Adrenal gland (tissue), 12 donors: Measurements from ENCODE around the gene WNT2. TPM values are rescaled to one million over a fixed set of nuclear protein-coding genes. Genes with fewer than 3 reads are reported as not detected.

Experiments used
- DNase-seq, 7 donors: peaks; one replicate each; pipeline ENCODE4 v3.0.0-alpha.2; 2019 to 2020
- H3K27ac ChIP-seq, 5 donors: fragments of 200-600 bp; sonication (generic) in 4 of 5; 1 replicate in 3 of 5; 2 replicates in 2 of 5; pipeline versions ENCODE4 v1.5.1 to v1.8.0; 2016 to 2020; ENCODE audit warnings: mild to moderate bottlenecking in 1 of 5
- H3K27me3 ChIP-seq: fragments of 200-600 bp; 2 replicates; pipeline ENCODE4 v1.8.0; 2021
- H3K36me3 ChIP-seq, 2 donors: fragments of 200-600 bp; replicated peaks in 1 of 2; 1 replicate in 1 of 2; 2 replicates in 1 of 2; pipeline versions ENCODE4 v1.5.1 to v1.8.0; 2018 to 2022
- H3K4me1 ChIP-seq, 2 donors: fragments of 200-600 bp; replicated peaks in 1 of 2; 1 replicate in 1 of 2; 2 replicates in 1 of 2; pipeline versions ENCODE4 v1.5.1 to v1.8.0; 2018 to 2021
- H3K4me3 ChIP-seq, 4 donors: fragments of 200-600 bp; sonication (generic) in 3 of 4; one replicate each; pipeline ENCODE4 v1.5.1; 2016 to 2018
- H3K9me3 ChIP-seq, 3 donors: fragments of 200-600 bp; sonication (generic) in 1 of 3; replicated peaks in 1 of 3; 1 replicate in 2 of 3; 2 replicates in 1 of 3; pipeline versions ENCODE4 v1.5.1 to v1.8.0; 2016 to 2021
- POLR2A ChIP-seq, 2 donors: fragments of 450-650 bp; IDR thresholded peaks; one replicate each; pipeline ENCODE4 v1.6.1; 2017; ENCODE audit warnings: antibody characterized with exemption in 2 of 2, mild to moderate bottlenecking in 2 of 2, moderate library complexity in 1 of 2
- WGBS, 4 donors: extraction: QIAGEN DNeasy Blood & Tissue Kit in 2 of 4; methylation state at CpG; one replicate each; pipeline versions ENCODE4 v1.1.5 to v1.1.7; 2013 to 2017; 5-methylcytosine and 5-hydroxymethylcytosine counted together
- intact Hi-C, 2 donors: fragments of 100-400 bp; cut with DNase I; formaldehyde crosslinking; loops; one replicate each; pipeline versions ENCODE4 v1.14.1 to v1.15.0; 2022 to 2023
- polyA plus RNA-seq, 3 donors: library from polyadenylated mRNA; stranded (reverse); fragments of 200-250 nt in 2 of 3; fragments of 350-450 nt in 1 of 3; fragmentation: Illumina TruSeq in 1 of 3; extraction: RNeasy Lipid Tissue Mini Kit (QIAGEN cat#74804) in 1 of 3; gene quantifications; one replicate each; pipeline ENCODE4 v1.2.3, GENCODE V29; 2013 to 2014
- total RNA-seq, 9 donors: library from RNA; depleted of rRNA in 4 of 9; stranded (reverse); fragments of >200 nt in 4 of 9; fragments of 120-200 nt in 1 of 9; fragmentation: NEBNext Ultra II Directional in 1 of 9; extraction: Animal tissue kit (Norgen Biotek cat#: 25700) in 1 of 9; gene quantifications; one replicate each; pipeline versions ENCODE4 v1.1.0 to v1.2.4, GENCODE V29; 2013 to 2023
- TF ChIP-seq, protein P1 (sequence below), 6 experiments: fragments of 450-650 bp in 4 of 6; fragments of 200-600 bp in 2 of 6; sonication (generic) in 1 of 6; IDR thresholded peaks; 1 replicate in 5 of 6; 2 replicates in 1 of 6; pipeline versions ENCODE4 v1.5.1 to v1.8.0; 2016 to 2021; ENCODE audit warnings: antibody characterized with exemption in 6 of 6, mild to moderate bottlenecking in 2 of 6, moderate library complexity in 1 of 6
- donor health status: healthy with polysubstance abuse.
- donor health status: Bipolar disorder and iron deficiency.
- donor health status: DM: yes; HTN: yes; CAD: no.
- donor health status: DM: no; HTN: no; CAD: no.
- donor health status: DM: no; HTN: no; CAD: no.
- donor health status: DM: yes; HTN: yes; CAD: no.

Gene WNT2
- total and polyA plus RNA-seq, 12 donors, result 0.07 to 0.72 (median 0.28) TPM; not detected in 9

DNA sequence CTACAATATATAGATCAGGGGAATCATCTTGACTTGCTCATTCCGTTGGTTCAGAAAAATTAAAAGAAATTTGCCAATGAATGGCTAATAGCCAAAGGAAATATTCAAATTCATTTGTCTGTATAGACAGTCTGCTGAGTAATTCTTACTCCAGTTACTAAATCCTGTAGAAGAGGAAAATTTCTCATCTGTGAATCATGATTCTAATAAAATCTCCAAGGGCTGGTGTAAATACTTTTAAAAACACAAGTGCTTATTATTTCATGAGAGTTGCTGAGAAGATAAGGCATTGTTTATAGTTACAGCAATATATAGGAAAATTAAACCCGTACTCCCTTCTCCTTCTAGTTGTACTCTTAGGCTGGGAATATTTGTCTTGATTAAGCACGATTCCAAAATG is 53.0 kb downstream of the WNT2 start:
- no peaks in the 10 kb centered on the region for H3K4me1 ChIP-seq
- H3K27me3 ChIP-seq, result no peaks in the 10 kb centered on the region
- no peaks in the 10 kb centered on the region for H3K36me3 ChIP-seq
- WGBS, 4 donors, result 66 to 78% (median 70%) methylated on average over 3 of the region's 3 CpGs
- no peaks in the 10 kb centered on the region for H3K9me3 ChIP-seq
- no peak overlapping the region for H3K27ac ChIP-seq
- TF ChIP-seq POLR2A (IDR thresholded peaks at IDR 0.05), result no peak
- TF ChIP-seq, protein P1, sequence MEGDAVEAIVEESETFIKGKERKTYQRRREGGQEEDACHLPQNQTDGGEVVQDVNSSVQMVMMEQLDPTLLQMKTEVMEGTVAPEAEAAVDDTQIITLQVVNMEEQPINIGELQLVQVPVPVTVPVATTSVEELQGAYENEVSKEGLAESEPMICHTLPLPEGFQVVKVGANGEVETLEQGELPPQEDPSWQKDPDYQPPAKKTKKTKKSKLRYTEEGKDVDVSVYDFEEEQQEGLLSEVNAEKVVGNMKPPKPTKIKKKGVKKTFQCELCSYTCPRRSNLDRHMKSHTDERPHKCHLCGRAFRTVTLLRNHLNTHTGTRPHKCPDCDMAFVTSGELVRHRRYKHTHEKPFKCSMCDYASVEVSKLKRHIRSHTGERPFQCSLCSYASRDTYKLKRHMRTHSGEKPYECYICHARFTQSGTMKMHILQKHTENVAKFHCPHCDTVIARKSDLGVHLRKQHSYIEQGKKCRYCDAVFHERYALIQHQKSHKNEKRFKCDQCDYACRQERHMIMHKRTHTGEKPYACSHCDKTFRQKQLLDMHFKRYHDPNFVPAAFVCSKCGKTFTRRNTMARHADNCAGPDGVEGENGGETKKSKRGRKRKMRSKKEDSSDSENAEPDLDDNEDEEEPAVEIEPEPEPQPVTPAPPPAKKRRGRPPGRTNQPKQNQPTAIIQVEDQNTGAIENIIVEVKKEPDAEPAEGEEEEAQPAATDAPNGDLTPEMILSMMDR (IDR thresholded peaks at IDR 0.05), result no peak
- no peak for DNase-seq
- no peak overlapping the region for H3K4me3 ChIP-seq
- intact Hi-C loops, result no loop called here

DNA sequence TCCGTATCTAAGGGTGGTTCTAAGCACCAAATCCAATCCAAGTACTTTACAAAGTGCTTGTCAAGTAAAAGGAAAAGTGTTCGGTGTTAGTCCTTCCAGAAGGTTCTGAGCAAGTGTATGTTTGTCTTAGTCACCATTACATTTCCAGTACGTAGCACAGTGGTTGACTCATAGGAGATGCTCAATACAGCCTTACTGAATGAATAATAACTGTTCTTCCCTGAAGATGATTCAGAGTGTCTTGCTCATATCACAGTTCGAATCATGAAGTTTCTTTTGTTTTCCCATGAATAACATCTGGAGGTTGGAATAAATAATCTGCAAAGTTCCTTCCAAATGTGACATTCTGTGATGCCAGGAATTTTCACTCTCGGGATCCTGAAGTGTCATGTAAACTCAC is 53.4 kb downstream of the WNT2 start:
- Histone ChIP-seq H3K27me3 (no peaks in the 10 kb centered on the region), H3K4me3 (no peak overlapping the region), H3K9me3 (no peaks in the 10 kb centered on the region), H3K4me1 (no peaks in the 10 kb centered on the region), H3K27ac (no peak overlapping the region), H3K36me3 (no peaks in the 10 kb centered on the region)
- intact Hi-C loops, result no loop called here
- WGBS, 4 donors, result 60 to 66% (median 63%) methylated on average over 5 of the region's 5 CpGs
- DNase-seq, result no peak
- TF ChIP-seq, protein P1 (IDR thresholded peaks at IDR 0.05), result no peak
- no peak for TF ChIP-seq POLR2A (IDR thresholded peaks at IDR 0.05)

DNA sequence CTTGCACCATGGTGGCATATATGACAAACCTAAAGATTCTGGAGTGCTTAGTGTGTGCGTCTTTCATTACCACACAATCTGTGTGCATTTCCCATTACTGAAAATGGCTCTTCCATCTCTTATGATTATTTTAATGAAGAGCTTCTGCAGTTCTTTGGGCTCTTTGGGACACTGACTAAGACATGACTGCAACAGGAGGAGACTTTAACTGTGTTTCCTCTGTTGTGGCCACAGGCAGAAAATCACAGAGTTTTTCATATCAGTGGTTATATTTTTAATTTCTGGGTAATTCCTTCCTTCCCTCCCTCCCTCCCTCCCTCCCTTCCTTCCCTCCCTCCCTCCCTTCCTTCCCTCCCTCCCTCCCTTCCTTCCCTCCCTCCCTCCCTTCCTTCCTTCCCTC is 58.1 kb downstream of the WNT2 start:
- Histone ChIP-seq H3K9me3 (no peaks in the 10 kb centered on the region), H3K4me1 (no peaks in the 10 kb centered on the region), H3K27me3 (no peaks in the 10 kb centered on the region), H3K4me3 (no peak overlapping the region), H3K27ac (no peak overlapping the region), H3K36me3 (no peaks in the 10 kb centered on the region)
- TF ChIP-seq POLR2A (IDR thresholded peaks at IDR 0.05), result no peak
- TF ChIP-seq, protein P1 (IDR thresholded peaks at IDR 0.05), result no peak
- WGBS, 4 donors, result 0 to 95% (median 76%) methylated on average over 1 of the region's 1 CpG
- DNase-seq, result no peak
- intact Hi-C loops, result no loop called here

DNA sequence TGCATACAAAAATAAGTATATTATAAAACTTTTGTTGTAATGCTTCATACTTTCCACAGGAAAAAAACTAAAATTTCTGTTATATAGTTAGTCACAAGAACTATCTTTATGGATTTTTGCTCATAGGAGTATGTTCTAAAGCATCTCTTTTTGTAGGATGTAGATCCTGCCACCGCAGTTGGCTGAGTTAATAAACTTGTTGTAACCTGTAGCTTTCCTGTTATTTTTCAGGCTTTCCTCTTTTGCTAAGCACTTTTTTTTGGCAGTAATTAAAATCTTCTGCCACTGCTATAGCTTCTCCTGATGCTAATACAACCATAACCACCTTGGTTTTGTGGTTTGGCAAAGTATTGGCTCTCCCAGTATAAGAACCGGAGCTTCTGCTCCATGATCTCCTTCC is 60.3 kb downstream of the WNT2 start:
- TF ChIP-seq, protein P1 (IDR thresholded peaks at IDR 0.05), result no peak
- no peak for TF ChIP-seq POLR2A (IDR thresholded peaks at IDR 0.05)

More for the DNA sequence above, 60.3 kb downstream of the WNT2 start:
- Histone ChIP-seq H3K27me3 (no peaks in the 10 kb centered on the region), H3K4me1 (no peaks in the 10 kb centered on the region), H3K27ac (no peak overlapping the region), H3K9me3 (no peaks in the 10 kb centered on the region), H3K36me3 (no peaks in the 10 kb centered on the region), H3K4me3 (no peak overlapping the region)
- intact Hi-C loops, result no loop called here
- DNase-seq, result no peak
- 92 to 96% (median 94%) methylated on average over 2 of the region's 2 CpGs for WGBS, 4 donors
